Gastrocnemius medialis (tissue), 4 donors: ENCODE results near the gene MYL3.

Source experiments
- POLR2A ChIP-seq, 2 donors: fragments of 450-650 bp; IDR thresholded peaks; one replicate each; pipeline ENCODE4 v1.6.1; 2017; ENCODE audit warnings: antibody characterized with exemption in 2 of 2, mild to moderate bottlenecking in 2 of 2, moderate library complexity in 2 of 2
- TF ChIP-seq, protein P1 (sequence below), 5 experiments: fragments of 450-650 bp in 3 of 5; fragments of 200-600 bp in 2 of 5; sonication (generic) in 2 of 5; IDR thresholded peaks in 4 of 5; conservative IDR thresholded peaks in 1 of 5; 1 replicate in 4 of 5; 2 replicates in 1 of 5; pipeline ENCODE4 v1.5.1; 2016 to 2019; ENCODE audit warnings: antibody characterized with exemption in 5 of 5, mild to moderate bottlenecking in 3 of 5, moderate library complexity in 3 of 5

GRCh38 chr3:46876313-46877300 is 13.4 kb upstream of the MYL3 start:
- TF ChIP-seq, protein P1, sequence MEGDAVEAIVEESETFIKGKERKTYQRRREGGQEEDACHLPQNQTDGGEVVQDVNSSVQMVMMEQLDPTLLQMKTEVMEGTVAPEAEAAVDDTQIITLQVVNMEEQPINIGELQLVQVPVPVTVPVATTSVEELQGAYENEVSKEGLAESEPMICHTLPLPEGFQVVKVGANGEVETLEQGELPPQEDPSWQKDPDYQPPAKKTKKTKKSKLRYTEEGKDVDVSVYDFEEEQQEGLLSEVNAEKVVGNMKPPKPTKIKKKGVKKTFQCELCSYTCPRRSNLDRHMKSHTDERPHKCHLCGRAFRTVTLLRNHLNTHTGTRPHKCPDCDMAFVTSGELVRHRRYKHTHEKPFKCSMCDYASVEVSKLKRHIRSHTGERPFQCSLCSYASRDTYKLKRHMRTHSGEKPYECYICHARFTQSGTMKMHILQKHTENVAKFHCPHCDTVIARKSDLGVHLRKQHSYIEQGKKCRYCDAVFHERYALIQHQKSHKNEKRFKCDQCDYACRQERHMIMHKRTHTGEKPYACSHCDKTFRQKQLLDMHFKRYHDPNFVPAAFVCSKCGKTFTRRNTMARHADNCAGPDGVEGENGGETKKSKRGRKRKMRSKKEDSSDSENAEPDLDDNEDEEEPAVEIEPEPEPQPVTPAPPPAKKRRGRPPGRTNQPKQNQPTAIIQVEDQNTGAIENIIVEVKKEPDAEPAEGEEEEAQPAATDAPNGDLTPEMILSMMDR (IDR thresholded peaks at IDR 0.05 in 4 of 5, conservative IDR thresholded peaks at IDR 0.05 in 1 of 5) = no peak
- no peak for TF ChIP-seq POLR2A (IDR thresholded peaks at IDR 0.05)
